ENCODE results near the gene TRIM41.
"Not testable (repeated sequence)": the region's sequence is repeated elsewhere in the genome, so short reads cannot be mapped to it uniquely, and the experiment has no call there.

Gene TRIM41

GRCh38 chr5:181223058-181223728 lies at the start of gene TRIM41:
Gene TRIM41, plus strand, starts transcription at chr5:181223281. Its CDS starts 719 bp downstream, at chr5:181224000.
- H3K9me3 ChIP-seq (ENCODE audit: control insufficient read depth, low read depth, low read length): no peaks in the 10 kb centered on the region
- H3K4me1 ChIP-seq (ENCODE audit: control insufficient read depth, low read depth, low read length): peaks cover 7% of the 10 kb centered on the region
- H3K27ac ChIP-seq (ENCODE audit: low read length): peak within 1 kb of the TSS; percentile 61
- no peaks in the 10 kb centered on the region for H3K27me3 ChIP-seq (ENCODE audit: control insufficient read depth, insufficient read depth, low read length)
- H3K36me3 ChIP-seq (ENCODE audit: control insufficient read depth, low read depth, low read length): no peaks in the 10 kb centered on the region
- peak within 1 kb of the TSS; percentile 70 for H3K9ac ChIP-seq (ENCODE audit: low read length)
- peak within 1 kb of the TSS; percentile 73 for H3K4me3 ChIP-seq (ENCODE audit: low read length)

GRCh38 chr5:181173420-181174342 lies 49.4 kb upstream of the TRIM41 start:
- H3K9me3 ChIP-seq (ENCODE audit: control insufficient read depth, low read depth, low read length): no peaks in the 10 kb centered on the region
- H3K4me3 ChIP-seq (ENCODE audit: low read length): peak overlapping the region; percentile 66
- no peaks in the 10 kb centered on the region for H3K36me3 ChIP-seq (ENCODE audit: control insufficient read depth, low read depth, low read length)
- H3K27ac ChIP-seq (ENCODE audit: low read length): no peak overlapping the region
- H3K9ac ChIP-seq (ENCODE audit: low read length): no peak overlapping the region
- H3K4me1 ChIP-seq (ENCODE audit: control insufficient read depth, low read depth, low read length): peaks cover 6% of the 10 kb centered on the region
- peaks cover 45% of the 10 kb centered on the region for H3K27me3 ChIP-seq (ENCODE audit: control insufficient read depth, insufficient read depth, low read length)

- peaks cover 6% of the 10 kb centered on the region for H3K4me1 ChIP-seq (ENCODE audit: control insufficient read depth, low read depth, low read length)
- H3K36me3 ChIP-seq (ENCODE audit: control insufficient read depth, low read depth, low read length): no peaks in the 10 kb centered on the region
- no peak overlapping the region for H3K27ac ChIP-seq (ENCODE audit: low read length)
- H3K4me3 ChIP-seq (ENCODE audit: low read length): no peak overlapping the region
- H3K27me3 ChIP-seq (ENCODE audit: control insufficient read depth, insufficient read depth, low read length): peaks cover 20% of the 10 kb centered on the region
- no peak overlapping the region for H3K9ac ChIP-seq (ENCODE audit: low read length)
- no peaks in the 10 kb centered on the region for H3K9me3 ChIP-seq (ENCODE audit: control insufficient read depth, low read depth, low read length)
Measured at GRCh38 chr5:181176254-181176952, 46.7 kb upstream of the TRIM41 start.

- not testable (repeated sequence) for H3K9me3 ChIP-seq (ENCODE audit: control insufficient read depth, low read depth, low read length); H3K36me3 ChIP-seq (ENCODE audit: control insufficient read depth, low read depth, low read length); H3K4me1 ChIP-seq (ENCODE audit: control insufficient read depth, low read depth, low read length); H3K9ac ChIP-seq (ENCODE audit: low read length); H3K27ac ChIP-seq (ENCODE audit: low read length); H3K27me3 ChIP-seq (ENCODE audit: control insufficient read depth, insufficient read depth, low read length); H3K4me3 ChIP-seq (ENCODE audit: low read length)
Measured at GRCh38 chr5:181177559-181177958, 45.5 kb upstream of the TRIM41 start.

- Histone ChIP-seq H3K4me3 (ENCODE audit: low read length) (no peak overlapping the region), H3K4me1 (ENCODE audit: control insufficient read depth, low read depth, low read length) (no peaks in the 10 kb centered on the region), H3K27me3 (ENCODE audit: control insufficient read depth, insufficient read depth, low read length) (no peaks in the 10 kb centered on the region), H3K36me3 (ENCODE audit: control insufficient read depth, low read depth, low read length) (no peaks in the 10 kb centered on the region), H3K27ac (ENCODE audit: low read length) (no peak overlapping the region), H3K9ac (ENCODE audit: low read length) (no peak overlapping the region), H3K9me3 (ENCODE audit: control insufficient read depth, low read depth, low read length) (no peaks in the 10 kb centered on the region)
Measured at GRCh38 chr5:181181650-181182565, 41.2 kb upstream of the TRIM41 start.

GRCh38 chr5:181182651-181183050 lies 40.4 kb upstream of the TRIM41 start:
- no peaks in the 10 kb centered on the region for H3K36me3 ChIP-seq (ENCODE audit: control insufficient read depth, low read depth, low read length)
- no peaks in the 10 kb centered on the region for H3K9me3 ChIP-seq (ENCODE audit: control insufficient read depth, low read depth, low read length)
- no peak overlapping the region for H3K9ac ChIP-seq (ENCODE audit: low read length)
- H3K27ac ChIP-seq (ENCODE audit: low read length): no peak overlapping the region
- no peaks in the 10 kb centered on the region for H3K27me3 ChIP-seq (ENCODE audit: control insufficient read depth, insufficient read depth, low read length)
- no peak overlapping the region for H3K4me3 ChIP-seq (ENCODE audit: low read length)
- H3K4me1 ChIP-seq (ENCODE audit: control insufficient read depth, low read depth, low read length): no peaks in the 10 kb centered on the region

GRCh38 chr5:181184845-181185216 lies 38.2 kb upstream of the TRIM41 start:
- H3K9me3 ChIP-seq (ENCODE audit: control insufficient read depth, low read depth, low read length): no peaks in the 10 kb centered on the region
- H3K36me3 ChIP-seq (ENCODE audit: control insufficient read depth, low read depth, low read length): no peaks in the 10 kb centered on the region
- H3K27me3 ChIP-seq (ENCODE audit: control insufficient read depth, insufficient read depth, low read length): peaks cover 10% of the 10 kb centered on the region
- H3K9ac ChIP-seq (ENCODE audit: low read length): no peak overlapping the region
- no peak overlapping the region for H3K4me3 ChIP-seq (ENCODE audit: low read length)
- H3K27ac ChIP-seq (ENCODE audit: low read length): no peak overlapping the region
- no peaks in the 10 kb centered on the region for H3K4me1 ChIP-seq (ENCODE audit: control insufficient read depth, low read depth, low read length)

GRCh38 chr5:181185560-181185959 lies 37.5 kb upstream of the TRIM41 start:
- Histone ChIP-seq H3K9ac (ENCODE audit: low read length) (no peak overlapping the region), H3K9me3 (ENCODE audit: control insufficient read depth, low read depth, low read length) (no peaks in the 10 kb centered on the region), H3K4me1 (ENCODE audit: control insufficient read depth, low read depth, low read length) (peaks cover 5% of the 10 kb centered on the region), H3K27me3 (ENCODE audit: control insufficient read depth, insufficient read depth, low read length) (peaks cover 17% of the 10 kb centered on the region), H3K4me3 (ENCODE audit: low read length) (no peak overlapping the region), H3K27ac (ENCODE audit: low read length) (no peak overlapping the region), H3K36me3 (ENCODE audit: control insufficient read depth, low read depth, low read length) (no peaks in the 10 kb centered on the region)

- peaks cover 22% of the 10 kb centered on the region for H3K27me3 ChIP-seq (ENCODE audit: control insufficient read depth, insufficient read depth, low read length)
- peaks cover 5% of the 10 kb centered on the region for H3K4me1 ChIP-seq (ENCODE audit: control insufficient read depth, low read depth, low read length)
- no peaks in the 10 kb centered on the region for H3K36me3 ChIP-seq (ENCODE audit: control insufficient read depth, low read depth, low read length)
- no peak overlapping the region for H3K9ac ChIP-seq (ENCODE audit: low read length)
- H3K4me3 ChIP-seq (ENCODE audit: low read length): no peak overlapping the region
- no peak overlapping the region for H3K27ac ChIP-seq (ENCODE audit: low read length)
- H3K9me3 ChIP-seq (ENCODE audit: control insufficient read depth, low read depth, low read length): no peaks in the 10 kb centered on the region
Measured at GRCh38 chr5:181186022-181186421, 37.1 kb upstream of the TRIM41 start.

GRCh38 chr5:181186986-181187499 lies 36.0 kb upstream of the TRIM41 start:
- H3K4me3 ChIP-seq (ENCODE audit: low read length): peak overlapping the region; percentile 80
- peaks cover 5% of the 10 kb centered on the region for H3K4me1 ChIP-seq (ENCODE audit: control insufficient read depth, low read depth, low read length)
- no peaks in the 10 kb centered on the region for H3K36me3 ChIP-seq (ENCODE audit: control insufficient read depth, low read depth, low read length)
- H3K27me3 ChIP-seq (ENCODE audit: control insufficient read depth, insufficient read depth, low read length): peaks cover 26% of the 10 kb centered on the region
- no peak overlapping the region for H3K27ac ChIP-seq (ENCODE audit: low read length)
- H3K9me3 ChIP-seq (ENCODE audit: control insufficient read depth, low read depth, low read length): no peaks in the 10 kb centered on the region
- H3K9ac ChIP-seq (ENCODE audit: low read length): no peak overlapping the region
